GM13976 (cell line): ENCODE data around the gene FKBP6.
A peak's percentile ranks its signal among the peaks of the same experiment; 100 is the strongest.
"Not testable (repeated sequence)": the region's sequence is repeated elsewhere in the genome, so short reads cannot be mapped to it uniquely, and the experiment has no call there.

Experiments
- DNase-seq: peaks from one replicate; pipeline ENCODE4 v3.0.0; 2012; ENCODE audit warnings: low spot score
- in situ Hi-C: fragments of 300-500 bp; cut with MboI; formaldehyde crosslinking; loops from one replicate; pipeline ENCODE4 v1.12.0; 2022; ENCODE audit warnings: low sequenced_read_pairs, mixed read lengths, inconsistent platforms; ENCODE audit not compliant: unreplicated experiment
- TF ChIP-seq, protein P1 (sequence below): IDR thresholded peaks from 2 replicates; pipeline ENCODE4 v1.5.1; 2012; ENCODE audit warnings: borderline replicate concordance, mild to moderate bottlenecking; ENCODE audit not compliant: insufficient read depth; ENCODE audit errors: extremely low read depth, missing control alignments, control extremely low read depth

The FKBP6 gene

GRCh38 chr7:73363225-73364005 lies 35.5 kb downstream of the FKBP6 start:
- TF ChIP-seq, protein P1, sequence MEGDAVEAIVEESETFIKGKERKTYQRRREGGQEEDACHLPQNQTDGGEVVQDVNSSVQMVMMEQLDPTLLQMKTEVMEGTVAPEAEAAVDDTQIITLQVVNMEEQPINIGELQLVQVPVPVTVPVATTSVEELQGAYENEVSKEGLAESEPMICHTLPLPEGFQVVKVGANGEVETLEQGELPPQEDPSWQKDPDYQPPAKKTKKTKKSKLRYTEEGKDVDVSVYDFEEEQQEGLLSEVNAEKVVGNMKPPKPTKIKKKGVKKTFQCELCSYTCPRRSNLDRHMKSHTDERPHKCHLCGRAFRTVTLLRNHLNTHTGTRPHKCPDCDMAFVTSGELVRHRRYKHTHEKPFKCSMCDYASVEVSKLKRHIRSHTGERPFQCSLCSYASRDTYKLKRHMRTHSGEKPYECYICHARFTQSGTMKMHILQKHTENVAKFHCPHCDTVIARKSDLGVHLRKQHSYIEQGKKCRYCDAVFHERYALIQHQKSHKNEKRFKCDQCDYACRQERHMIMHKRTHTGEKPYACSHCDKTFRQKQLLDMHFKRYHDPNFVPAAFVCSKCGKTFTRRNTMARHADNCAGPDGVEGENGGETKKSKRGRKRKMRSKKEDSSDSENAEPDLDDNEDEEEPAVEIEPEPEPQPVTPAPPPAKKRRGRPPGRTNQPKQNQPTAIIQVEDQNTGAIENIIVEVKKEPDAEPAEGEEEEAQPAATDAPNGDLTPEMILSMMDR: no peak
- in situ Hi-C loops: no loop called here
- DNase-seq: peak; percentile 27

DNA sequence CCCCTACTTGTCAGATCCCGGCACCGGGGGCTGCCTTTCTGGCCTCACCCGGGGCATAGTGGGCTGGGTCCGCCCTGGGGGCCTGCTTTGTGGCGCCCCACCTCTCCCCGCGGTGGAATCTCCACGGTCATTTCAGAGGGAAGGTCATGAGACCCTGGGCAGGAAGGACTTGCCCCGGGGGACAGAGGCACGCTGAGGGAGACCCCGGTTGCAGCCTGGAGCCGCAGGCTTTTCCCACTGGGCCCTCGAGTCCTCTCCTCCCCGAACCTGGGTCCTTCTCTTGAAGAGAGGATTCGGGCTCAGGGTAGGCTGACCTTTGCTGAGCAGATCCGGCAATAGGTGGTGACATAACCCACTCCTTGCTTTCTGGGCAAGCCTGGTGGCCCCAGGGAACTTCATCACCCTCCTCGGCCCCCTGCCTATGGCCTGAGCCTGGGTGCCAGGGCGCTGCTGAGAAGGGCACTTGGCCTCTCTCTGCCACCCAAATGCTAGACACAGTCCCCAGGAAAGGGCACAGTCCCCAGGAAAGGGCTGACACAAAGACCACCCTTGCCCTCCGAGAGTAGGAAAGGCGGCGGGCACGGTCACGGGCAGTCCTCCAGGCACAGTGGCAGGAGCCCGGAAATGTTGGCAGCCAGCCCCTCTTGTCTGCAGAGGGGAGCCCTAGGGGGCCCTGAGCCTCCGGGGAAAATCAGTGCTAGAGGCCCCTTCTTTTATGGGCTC lies 36.2 kb downstream of the FKBP6 start:
- DNase-seq: peak; percentile 34
- in situ Hi-C loops: no loop called here
- TF ChIP-seq, protein P1: no peak

DNA sequence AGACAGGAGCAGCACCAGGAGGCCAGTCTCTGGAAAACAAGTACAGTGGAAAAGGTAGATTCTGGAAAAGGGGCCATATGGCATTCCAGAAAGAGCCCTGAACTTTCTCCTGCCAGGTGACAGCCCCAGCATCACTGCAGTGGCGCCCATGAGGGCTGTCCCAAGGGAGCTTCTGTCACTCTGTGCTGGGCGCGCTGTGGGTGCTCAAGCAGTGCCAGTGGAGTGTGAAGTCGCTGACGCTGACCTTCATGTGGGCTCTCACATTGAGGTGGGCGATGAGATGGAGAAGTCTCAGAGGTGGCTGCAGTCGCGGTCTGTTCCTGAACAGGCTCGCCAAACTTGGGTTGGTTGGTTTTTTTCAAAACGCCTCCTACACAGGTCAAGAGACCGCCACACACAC lies 38.2 kb downstream of the FKBP6 start:
- in situ Hi-C loops: no loop called here
- TF ChIP-seq, protein P1: no peak
- peak; percentile 47 for DNase-seq

DNA sequence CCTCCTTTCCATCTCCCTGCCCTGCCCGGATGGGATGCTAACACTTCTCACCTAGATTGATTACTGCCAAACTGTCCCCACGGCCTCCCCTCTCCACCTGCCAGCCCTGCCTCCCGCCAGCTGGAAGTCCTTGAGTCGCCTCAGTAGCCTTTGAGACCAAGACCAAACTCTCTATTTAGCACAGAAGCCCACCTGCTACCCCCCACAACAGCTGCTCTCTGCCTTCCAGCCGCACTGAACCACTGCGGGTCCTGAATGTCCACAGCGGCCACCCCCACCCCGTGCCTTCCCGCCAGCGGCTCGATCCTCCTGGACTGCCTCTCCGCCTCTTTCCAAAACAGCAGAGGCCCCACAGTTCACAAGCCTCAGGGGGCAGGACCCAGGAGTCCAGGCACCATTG lies 39.0 kb downstream of the FKBP6 start:
- TF ChIP-seq, protein P1: no peak
- in situ Hi-C loops: no loop called here
- peak; percentile 33 for DNase-seq

- in situ Hi-C loops: no loop called here
- TF ChIP-seq, protein P1: no peak
- no peak for DNase-seq
These were observed 41.0 kb downstream of the FKBP6 start for GRCh38 chr7:73369009-73369408.

DNA sequence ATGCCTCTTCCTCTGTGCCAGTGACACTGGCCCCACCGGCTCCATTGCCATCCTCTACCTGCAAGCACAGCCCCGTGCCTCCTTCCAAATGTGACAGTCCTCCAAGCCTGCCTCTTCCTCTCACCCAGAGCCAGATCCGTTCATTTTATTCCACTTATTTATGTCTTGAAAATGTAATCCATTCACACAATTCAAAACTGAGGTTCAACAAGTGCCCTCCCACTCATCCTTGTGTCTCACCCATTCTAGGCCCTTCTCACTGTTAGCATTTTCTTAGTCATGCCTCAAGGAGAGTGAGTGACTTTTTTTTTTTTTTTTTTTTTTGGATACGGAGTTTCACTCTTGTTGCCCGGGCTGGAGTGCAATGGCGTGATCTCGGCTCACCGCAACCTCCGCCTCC lies 41.7 kb downstream of the FKBP6 start:
- in situ Hi-C loops: no loop called here
- DNase-seq: no peak
- TF ChIP-seq, protein P1: no peak

GRCh38 chr7:73373741-73374140 lies 45.8 kb downstream of the FKBP6 start:
- no peak for DNase-seq
- in situ Hi-C loops: no loop called here
- TF ChIP-seq, protein P1: no peak

DNA sequence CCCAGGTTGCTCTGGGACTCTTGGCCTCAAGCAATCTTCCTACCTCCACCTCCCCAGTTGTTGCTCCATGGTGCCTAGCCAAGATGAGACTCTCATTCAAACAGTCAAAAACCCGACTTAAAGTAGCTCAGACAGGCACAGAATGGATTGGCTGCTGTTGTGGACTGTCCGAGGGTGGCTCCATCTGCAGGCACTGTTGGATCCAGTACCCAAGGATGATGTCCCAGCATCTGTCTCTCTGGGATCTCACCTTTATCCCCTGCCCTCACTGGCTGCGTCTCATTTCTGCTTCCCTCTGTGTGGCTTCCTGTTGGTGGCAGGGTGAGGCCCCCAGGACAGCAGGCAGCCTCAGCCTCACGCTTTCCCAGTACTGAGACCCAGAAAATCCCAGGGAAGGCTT lies 48.3 kb downstream of the FKBP6 start:
- DNase-seq, in situ Hi-C loops: not testable (repeated sequence)
